ENCODE measurements around the gene PTPRN. TPM values are rescaled to one million over a fixed set of nuclear protein-coding genes. Genes with fewer than 3 reads are reported as not detected.
A peak's percentile ranks its signal among the peaks of the same experiment; 100 is the strongest.

PTPRN gene
- total RNA-seq, 1 donor: under 0.01 TPM

DNA sequence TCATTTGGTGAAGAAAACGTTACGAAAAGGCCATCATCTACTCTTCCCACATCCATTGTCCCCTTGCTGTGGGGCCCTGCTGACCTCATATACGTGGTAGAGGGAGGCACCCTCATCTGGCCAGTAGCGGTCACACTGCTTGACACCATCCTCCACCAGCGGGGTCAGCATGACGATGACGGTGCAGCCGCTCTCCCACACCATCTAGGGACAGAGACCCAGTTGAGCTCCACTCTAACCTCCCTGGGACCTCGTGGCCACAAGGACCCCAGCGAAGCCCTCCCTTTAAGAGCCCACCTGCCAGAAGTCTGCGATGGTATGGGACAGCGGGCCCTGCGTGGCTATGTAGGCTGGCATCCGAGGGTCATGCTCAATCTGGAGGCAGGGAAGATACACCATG, 13.1 kb downstream of the PTPRN start:
- H4K20me1 ChIP-seq (ENCODE audit: insufficient read depth, low read length): no peaks in the 10 kb centered on the region
- TF ChIP-seq, protein P1, sequence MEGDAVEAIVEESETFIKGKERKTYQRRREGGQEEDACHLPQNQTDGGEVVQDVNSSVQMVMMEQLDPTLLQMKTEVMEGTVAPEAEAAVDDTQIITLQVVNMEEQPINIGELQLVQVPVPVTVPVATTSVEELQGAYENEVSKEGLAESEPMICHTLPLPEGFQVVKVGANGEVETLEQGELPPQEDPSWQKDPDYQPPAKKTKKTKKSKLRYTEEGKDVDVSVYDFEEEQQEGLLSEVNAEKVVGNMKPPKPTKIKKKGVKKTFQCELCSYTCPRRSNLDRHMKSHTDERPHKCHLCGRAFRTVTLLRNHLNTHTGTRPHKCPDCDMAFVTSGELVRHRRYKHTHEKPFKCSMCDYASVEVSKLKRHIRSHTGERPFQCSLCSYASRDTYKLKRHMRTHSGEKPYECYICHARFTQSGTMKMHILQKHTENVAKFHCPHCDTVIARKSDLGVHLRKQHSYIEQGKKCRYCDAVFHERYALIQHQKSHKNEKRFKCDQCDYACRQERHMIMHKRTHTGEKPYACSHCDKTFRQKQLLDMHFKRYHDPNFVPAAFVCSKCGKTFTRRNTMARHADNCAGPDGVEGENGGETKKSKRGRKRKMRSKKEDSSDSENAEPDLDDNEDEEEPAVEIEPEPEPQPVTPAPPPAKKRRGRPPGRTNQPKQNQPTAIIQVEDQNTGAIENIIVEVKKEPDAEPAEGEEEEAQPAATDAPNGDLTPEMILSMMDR (IDR thresholded peaks at IDR 0.05; ENCODE audit: extremely low read depth, low read depth, low read length): no peak
- H2AFZ ChIP-seq (ENCODE audit: low read length): no peak overlapping the region
- no peaks in the 10 kb centered on the region for H3K36me3 ChIP-seq (ENCODE audit: insufficient read depth, low read length)
- H3K9me3 ChIP-seq (ENCODE audit: low read depth, low read length): no peaks in the 10 kb centered on the region
- no peak overlapping the region for H3K4me3 ChIP-seq (ENCODE audit: insufficient read depth, low read length)
- no peak overlapping the region for H3K27ac ChIP-seq (ENCODE audit: low read depth, low read length)
- no peaks in the 10 kb centered on the region for H3K79me2 ChIP-seq (ENCODE audit: insufficient read depth, low read length)
- peaks cover 5% of the 10 kb centered on the region for H3K4me1 ChIP-seq (ENCODE audit: insufficient read depth, low read length)
- no peak for DNase-seq (ENCODE audit: insufficient read length, low spot score, missing footprints)
- H3K4me2 ChIP-seq (ENCODE audit: insufficient read depth, low read length): no peak overlapping the region
- H3K27me3 ChIP-seq (ENCODE audit: insufficient read depth, low read length): peaks cover 20% of the 10 kb centered on the region

DNA sequence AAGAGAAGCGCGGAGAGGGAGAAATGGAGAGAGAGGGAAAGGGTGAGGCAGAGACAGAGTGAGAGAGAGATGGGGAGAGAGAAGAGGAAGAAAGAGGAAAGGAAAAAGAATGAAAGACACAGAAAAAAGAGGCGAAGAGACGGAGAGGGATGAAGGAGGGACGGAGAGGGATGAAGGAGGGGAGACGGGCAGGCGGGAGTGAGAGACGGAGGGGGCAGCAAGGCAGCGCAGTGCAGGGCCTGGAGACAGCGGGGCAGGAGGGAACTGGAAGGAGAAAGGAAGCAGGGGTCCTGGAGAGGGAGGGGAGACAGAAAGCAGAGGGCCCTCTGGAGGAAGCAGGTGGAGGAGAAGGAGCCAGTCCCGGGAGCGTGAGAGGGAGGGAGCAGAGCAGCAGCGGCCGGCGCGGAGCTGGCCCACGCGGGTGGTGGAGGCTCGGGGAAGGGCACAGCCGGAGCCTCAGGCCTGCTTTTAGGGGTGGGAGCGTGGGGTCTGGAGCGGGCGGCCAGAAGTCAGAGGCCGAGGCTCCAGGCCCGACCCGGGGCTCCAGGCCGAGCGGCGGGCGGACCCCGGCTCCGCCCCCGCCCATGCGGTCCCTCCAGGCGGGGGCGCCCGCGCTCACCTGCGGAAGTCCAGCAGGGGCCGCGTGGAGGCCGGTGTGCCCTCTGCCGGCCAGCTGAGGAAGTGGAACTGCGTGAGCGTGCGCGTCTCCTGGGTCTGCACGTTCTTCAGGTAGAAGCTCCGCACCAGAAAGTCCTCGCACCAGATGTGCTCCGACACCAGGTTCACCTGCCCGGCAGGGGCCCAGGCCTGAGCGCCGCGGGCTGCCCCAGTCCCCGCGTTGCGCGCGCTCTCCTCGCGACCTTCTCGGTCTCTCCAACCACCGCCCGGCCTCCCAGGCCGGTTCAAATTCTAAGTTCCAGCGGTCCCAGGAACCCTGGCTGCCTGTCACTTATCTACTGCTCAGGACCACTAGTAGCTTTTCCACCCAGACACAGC, 14.5 kb downstream of the PTPRN start:
- Histone ChIP-seq H2AFZ (ENCODE audit: low read length) (peak overlapping the region; percentile 87), H3K4me1 (ENCODE audit: insufficient read depth, low read length) (peaks cover 11% of the 10 kb centered on the region), H3K36me3 (ENCODE audit: insufficient read depth, low read length) (no peaks in the 10 kb centered on the region), H3K9me3 (ENCODE audit: low read depth, low read length) (no peaks in the 10 kb centered on the region), H3K4me3 (ENCODE audit: insufficient read depth, low read length) (peak overlapping the region; percentile 71), H4K20me1 (ENCODE audit: insufficient read depth, low read length) (no peaks in the 10 kb centered on the region), H3K4me2 (ENCODE audit: insufficient read depth, low read length) (peak overlapping the region; percentile 94), H3K27me3 (ENCODE audit: insufficient read depth, low read length) (peaks cover 9% of the 10 kb centered on the region), H3K79me2 (ENCODE audit: insufficient read depth, low read length) (no peaks in the 10 kb centered on the region), H3K27ac (ENCODE audit: low read depth, low read length) (no peak overlapping the region)
- DNase-seq (ENCODE audit: insufficient read length, low spot score, missing footprints): peak; percentile 99
- TF ChIP-seq, protein P1 (IDR thresholded peaks at IDR 0.05; ENCODE audit: extremely low read depth, low read depth, low read length): peak; percentile 82

DNA sequence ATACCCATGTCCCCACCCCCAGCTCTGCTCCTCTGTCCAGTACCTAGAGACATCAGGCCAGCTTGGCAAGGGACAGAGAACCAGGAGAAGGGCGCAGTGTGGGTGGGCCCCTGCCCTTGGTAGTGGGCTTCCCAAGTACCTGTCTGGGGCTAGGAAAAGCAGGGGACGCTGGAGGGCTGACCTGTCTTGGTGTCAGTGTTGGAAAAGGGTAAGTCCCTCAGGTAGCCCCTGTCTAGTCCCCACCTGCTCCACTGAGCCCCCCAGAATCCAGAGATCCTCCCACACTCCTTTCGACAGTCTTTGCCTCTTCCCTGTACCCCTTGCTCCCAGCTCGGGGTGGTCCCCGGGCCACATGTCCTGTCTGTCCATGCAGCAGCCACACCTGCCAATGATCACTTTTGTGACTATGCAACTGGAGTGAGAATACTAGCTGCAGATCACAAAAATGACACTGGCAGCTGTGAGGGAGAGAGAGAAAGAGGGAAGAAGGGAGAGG, 15.4 kb downstream of the PTPRN start:
- no peaks in the 10 kb centered on the region for H3K79me2 ChIP-seq (ENCODE audit: insufficient read depth, low read length)
- H3K4me1 ChIP-seq (ENCODE audit: insufficient read depth, low read length): peaks cover 18% of the 10 kb centered on the region
- TF ChIP-seq, protein P1 (IDR thresholded peaks at IDR 0.05; ENCODE audit: extremely low read depth, low read depth, low read length): no peak
- no peak overlapping the region for H2AFZ ChIP-seq (ENCODE audit: low read length)
- no peaks in the 10 kb centered on the region for H3K36me3 ChIP-seq (ENCODE audit: insufficient read depth, low read length)
- no peak overlapping the region for H3K4me3 ChIP-seq (ENCODE audit: insufficient read depth, low read length)
- DNase-seq (ENCODE audit: insufficient read length, low spot score, missing footprints): no peak
- peaks cover under 1% of the 10 kb centered on the region for H3K27me3 ChIP-seq (ENCODE audit: insufficient read depth, low read length)
- H3K4me2 ChIP-seq (ENCODE audit: insufficient read depth, low read length): no peak overlapping the region
- H4K20me1 ChIP-seq (ENCODE audit: insufficient read depth, low read length): no peaks in the 10 kb centered on the region
- no peak overlapping the region for H3K27ac ChIP-seq (ENCODE audit: low read depth, low read length)
- H3K9me3 ChIP-seq (ENCODE audit: low read depth, low read length): no peaks in the 10 kb centered on the region

DNA sequence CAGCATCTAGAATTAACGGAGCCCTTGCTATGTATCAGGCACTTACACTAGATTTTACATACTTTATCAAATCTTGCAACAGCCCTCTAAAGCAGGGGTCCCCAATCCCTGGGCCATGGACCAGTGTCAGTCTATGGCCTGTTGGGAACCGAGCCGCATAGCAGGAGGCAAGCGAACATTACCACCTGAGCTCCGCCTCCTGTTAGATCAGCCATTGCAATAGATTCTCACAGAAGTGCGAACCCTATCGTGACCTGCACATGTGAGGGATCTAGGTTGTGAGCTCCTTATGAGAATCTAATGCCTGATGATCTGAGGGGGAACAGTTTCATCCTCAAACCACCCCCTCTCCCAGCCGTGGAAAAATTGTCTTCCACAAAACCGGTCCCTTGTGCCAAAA, 16.6 kb downstream of the PTPRN start:
- H3K9me3 ChIP-seq (ENCODE audit: low read depth, low read length): no peaks in the 10 kb centered on the region
- TF ChIP-seq, protein P1 (IDR thresholded peaks at IDR 0.05; ENCODE audit: extremely low read depth, low read depth, low read length): no peak

More for the DNA sequence above, 16.6 kb downstream of the PTPRN start:
- H2AFZ ChIP-seq (ENCODE audit: low read length): no peak overlapping the region
- no peaks in the 10 kb centered on the region for H4K20me1 ChIP-seq (ENCODE audit: insufficient read depth, low read length)
- DNase-seq (ENCODE audit: insufficient read length, low spot score, missing footprints): no peak
- no peaks in the 10 kb centered on the region for H3K36me3 ChIP-seq (ENCODE audit: insufficient read depth, low read length)
- H3K79me2 ChIP-seq (ENCODE audit: insufficient read depth, low read length): no peaks in the 10 kb centered on the region
- H3K4me1 ChIP-seq (ENCODE audit: insufficient read depth, low read length): peaks cover 18% of the 10 kb centered on the region
- H3K27ac ChIP-seq (ENCODE audit: low read depth, low read length): no peak overlapping the region
- no peak overlapping the region for H3K4me2 ChIP-seq (ENCODE audit: insufficient read depth, low read length)
- no peak overlapping the region for H3K4me3 ChIP-seq (ENCODE audit: insufficient read depth, low read length)
- no peaks in the 10 kb centered on the region for H3K27me3 ChIP-seq (ENCODE audit: insufficient read depth, low read length)

Measured in osteoblast (primary cell).